Measurements from ENCODE around the gene HEXIM1.

Gene HEXIM1

DNA sequence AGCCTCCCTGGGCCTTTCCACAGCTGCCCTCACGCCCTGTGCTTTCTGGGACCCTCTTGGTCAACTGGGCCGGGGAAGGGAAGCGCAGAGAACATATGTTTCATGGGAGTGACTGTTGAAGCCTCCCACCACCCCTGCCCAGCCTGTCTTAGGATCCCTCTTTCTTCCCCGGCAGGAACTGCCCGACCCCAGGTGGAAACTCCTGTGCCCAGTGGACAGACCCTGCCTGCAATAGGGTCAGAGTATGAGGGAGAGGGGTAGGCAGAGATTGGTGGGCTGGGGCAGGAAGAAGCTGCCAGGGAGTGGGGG, 23.9 kb downstream of the HEXIM1 start:
- no peak for DNase-seq (ENCODE audit: low read depth)

GRCh38 chr17:45172541-45173286, 24.4 kb downstream of the HEXIM1 start:
- DNase-seq (ENCODE audit: low read depth), result no peak

- DNase-seq (ENCODE audit: low read depth), result no peak
These were observed 27.5 kb downstream of the HEXIM1 start for GRCh38 chr17:45175759-45176115.

DNA sequence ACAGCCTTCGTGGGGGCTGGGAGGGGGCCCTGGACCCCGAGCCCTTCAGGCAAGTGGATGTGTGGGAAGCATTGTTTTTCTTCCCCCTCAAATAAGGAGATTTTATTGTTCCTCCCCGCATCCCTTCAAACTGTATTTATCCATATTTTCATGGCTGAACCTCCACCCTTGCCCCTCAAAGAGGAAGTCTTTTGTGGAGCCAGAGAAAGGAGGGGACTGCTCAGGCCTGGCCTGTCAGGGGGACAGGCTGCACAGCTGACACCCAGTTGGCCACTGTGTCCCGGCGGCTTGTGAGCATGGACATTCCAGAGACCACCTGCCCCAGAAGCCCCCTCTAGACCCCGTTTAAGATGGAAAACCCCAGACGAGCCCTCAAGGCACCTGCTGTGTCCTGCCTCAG, 29.3 kb downstream of the HEXIM1 start:
- DNase-seq (ENCODE audit: low read depth), result no peak

GRCh38 chr17:45184144-45184543, 35.9 kb downstream of the HEXIM1 start:
- DNase-seq (ENCODE audit: low read depth), result no peak

- DNase-seq (ENCODE audit: low read depth), result no peak
These were observed 38.6 kb downstream of the HEXIM1 start for GRCh38 chr17:45186801-45187354.

- DNase-seq (ENCODE audit: low read depth), result no peak
These were observed 40.7 kb downstream of the HEXIM1 start for GRCh38 chr17:45189009-45189408.

GRCh38 chr17:45190503-45191255, 42.4 kb downstream of the HEXIM1 start:
- DNase-seq (ENCODE audit: low read depth), result no peak

DNA sequence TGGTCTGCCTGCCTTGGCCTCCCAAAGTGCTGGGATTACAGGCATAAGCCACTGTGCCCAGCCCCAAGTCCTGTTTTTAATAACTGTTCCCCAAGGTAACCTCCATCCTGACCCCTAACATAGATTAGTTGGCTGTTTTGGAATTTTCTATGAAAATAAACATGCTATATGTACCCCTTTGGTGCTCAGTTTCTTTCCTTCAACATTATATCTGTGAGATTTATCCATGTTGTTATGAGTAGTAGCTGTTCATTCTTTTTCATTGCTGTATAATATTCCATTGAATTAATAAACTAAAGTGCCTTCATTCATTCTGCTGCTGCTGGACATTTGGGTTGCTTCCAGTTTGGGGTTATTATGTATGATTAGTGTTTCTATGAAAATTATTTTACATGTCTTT, 47.1 kb downstream of the HEXIM1 start:
- no peak for DNase-seq (ENCODE audit: low read depth)

- DNase-seq (ENCODE audit: low read depth), result no peak
These were observed 48.8 kb downstream of the HEXIM1 start for GRCh38 chr17:45197108-45197507.

- peak; percentile 80 for DNase-seq (ENCODE audit: low read depth)
These were observed 49.5 kb downstream of the HEXIM1 start for GRCh38 chr17:45197555-45198334.

DNA sequence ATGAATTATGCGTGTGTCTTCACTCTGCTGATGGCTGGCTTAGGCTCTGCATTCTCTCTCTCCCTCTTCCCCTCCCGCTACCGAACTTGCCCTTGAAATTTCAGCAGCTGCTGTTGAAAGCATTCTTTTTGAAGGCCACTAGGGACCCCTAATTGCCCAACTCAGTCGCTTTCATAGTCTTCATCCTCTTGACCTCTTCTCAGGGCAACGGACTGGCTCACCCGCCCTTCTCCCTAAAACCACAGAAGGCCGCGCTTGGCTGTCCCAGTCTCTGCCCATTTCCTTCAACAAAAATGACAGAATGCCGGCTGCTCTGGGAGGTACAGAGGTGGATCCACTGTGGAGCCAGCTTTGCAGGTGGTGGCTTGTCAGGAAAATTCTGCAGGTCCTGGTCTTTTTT, 52.4 kb downstream of the HEXIM1 start:
- DNase-seq (ENCODE audit: low read depth), result no peak

GRCh38 chr17:45201457-45201856, 53.2 kb downstream of the HEXIM1 start:
- DNase-seq (ENCODE audit: low read depth), result no peak

Data from T follicular helper cell (primary cell).